Stimulated activated CD4-positive, alpha-beta T cell treated with anti-CD3 and anti-CD28 coated beads, TNF-alpha, amount 100 ng/mL, for 1 hour (primary cell): ENCODE measurements around the gene TSEN2.
A peak's percentile ranks its signal among the peaks of the same experiment; 100 is the strongest.
"Not testable (repeated sequence)": the region's sequence is repeated elsewhere in the genome, so short reads cannot be mapped to it uniquely, and the experiment has no call there.

ENCODE experiments used
- DNase-seq, 3 donors: peaks; one replicate each; pipeline ENCODE4 v3.0.0-alpha.2; 2020; ENCODE audit warnings: low read depth in 3 of 3, low spot score in 1 of 3

The TSEN2 gene

DNA sequence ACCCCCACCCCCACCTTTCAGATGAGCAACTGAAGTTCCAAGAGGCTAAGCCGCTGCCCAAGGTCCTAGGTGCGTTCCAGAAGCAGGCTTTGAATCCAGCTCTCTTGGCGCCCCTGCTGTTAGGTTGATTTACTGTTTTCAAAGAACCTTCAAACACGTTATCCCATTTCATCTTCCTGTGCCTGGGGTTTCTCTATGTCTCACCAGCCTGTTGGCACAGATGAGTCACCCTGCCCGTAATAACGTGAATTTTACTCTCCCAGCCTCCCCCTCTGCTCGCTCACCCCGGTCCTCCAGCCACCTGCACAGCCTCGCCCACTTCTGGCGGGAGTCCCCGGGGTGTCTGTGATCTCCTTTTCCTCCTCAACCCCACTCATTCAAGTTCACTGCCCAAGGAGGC lies 13.0 kb upstream of the TSEN2 start:
- peak in 1 of 3 donors; percentile 32 for DNase-seq

DNA sequence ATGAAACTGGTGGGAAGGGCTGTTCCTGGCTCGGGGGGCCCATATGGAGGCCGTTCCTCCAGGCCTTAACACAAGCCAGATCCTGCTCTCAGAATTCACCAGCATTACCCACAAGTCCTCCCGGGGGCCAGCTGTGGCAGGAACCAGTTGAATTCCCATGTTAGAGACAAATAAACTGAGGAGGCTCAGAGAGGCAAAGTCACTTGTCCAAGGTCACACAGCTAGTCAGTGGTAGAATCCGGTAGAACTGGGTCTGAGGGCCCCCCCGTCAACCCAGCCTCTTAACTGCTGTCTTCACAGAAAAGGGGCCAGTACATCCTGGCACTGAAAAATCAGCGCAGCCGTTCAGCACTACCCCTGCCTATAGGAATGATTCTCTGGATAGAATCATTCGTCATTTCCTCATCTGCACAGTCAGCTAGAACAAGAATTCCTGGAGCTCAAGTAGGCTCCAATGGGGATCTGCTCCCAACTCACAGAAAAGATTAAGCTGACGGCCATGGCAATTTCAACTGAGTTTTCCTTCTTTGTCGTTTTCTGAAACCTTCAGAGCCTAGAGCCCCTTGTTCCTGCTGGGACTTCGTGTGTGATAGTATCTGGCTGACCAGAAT lies 12.2 kb upstream of the TSEN2 start:
- no peak for DNase-seq

DNA sequence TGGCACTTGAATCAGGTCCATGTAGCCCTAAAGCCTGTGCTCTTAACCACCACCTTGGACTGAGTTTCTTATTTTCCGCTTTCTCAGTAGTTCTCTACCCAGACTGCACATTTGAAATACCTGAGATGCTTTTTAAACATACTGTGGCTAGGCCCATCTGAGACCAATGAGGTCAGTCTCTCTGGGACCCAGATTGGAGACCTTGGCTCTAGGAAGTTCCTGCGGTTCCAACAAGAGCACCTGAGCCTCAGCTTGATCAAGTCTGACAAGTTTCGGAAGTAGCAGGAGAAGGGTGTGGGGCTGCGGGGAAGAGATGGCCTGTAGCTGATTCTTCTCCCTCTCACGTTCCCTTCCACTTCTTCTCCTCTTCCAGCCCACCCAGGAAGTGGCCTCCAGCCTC lies 11.5 kb upstream of the TSEN2 start:
- DNase-seq: no peak

DNA sequence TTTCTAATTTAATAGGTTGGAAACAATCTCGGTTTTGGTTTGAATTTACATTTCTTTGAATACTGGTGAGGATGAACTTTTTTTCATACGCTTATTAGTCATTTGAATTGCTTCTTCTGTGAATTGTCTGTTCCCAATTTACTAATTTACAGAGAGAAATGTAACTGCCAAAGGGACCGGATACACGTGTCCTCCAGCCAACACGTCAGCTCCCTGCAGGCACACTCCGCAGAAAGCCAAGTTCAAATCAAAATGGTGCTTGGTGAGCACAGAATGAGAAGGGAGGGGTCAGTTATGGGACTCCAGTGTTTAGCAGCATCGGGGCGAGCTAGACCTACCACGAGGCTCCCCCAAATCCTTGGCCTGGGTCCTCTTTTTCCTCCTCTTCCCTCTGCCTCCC lies 10.8 kb upstream of the TSEN2 start:
- DNase-seq: no peak

DNA sequence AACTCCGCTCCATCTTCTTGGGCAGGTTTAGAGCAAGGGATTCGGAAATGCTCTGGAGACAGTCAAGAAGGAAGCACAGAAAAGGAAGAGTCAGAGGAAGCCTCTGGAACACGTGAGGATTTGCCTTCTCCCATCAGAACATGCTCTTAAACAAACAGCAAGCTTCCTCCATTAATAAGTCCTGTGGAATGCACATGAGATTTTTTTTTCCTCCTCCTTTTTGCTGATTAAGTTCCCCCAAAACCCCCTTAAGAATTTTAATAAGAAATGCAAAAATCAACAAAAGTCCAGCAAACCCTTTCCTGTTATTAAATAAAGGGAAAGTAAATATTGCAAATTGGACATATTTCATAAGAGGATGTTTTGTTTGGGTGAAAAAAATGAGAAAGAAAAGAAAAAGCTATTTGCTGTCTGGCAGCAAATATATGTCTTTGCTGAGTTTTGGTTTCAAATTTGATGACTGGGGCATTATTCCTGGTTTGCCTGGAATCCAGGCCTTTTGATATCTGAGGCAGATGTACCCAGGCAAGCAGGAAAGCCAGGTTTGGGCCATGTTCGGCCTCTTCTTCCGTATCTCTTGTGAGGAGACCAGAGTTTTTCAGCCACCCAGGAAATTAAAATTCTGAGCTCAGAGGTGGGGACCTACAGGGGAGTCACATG lies 7.9 kb upstream of the TSEN2 start:
- DNase-seq: no peak

DNA sequence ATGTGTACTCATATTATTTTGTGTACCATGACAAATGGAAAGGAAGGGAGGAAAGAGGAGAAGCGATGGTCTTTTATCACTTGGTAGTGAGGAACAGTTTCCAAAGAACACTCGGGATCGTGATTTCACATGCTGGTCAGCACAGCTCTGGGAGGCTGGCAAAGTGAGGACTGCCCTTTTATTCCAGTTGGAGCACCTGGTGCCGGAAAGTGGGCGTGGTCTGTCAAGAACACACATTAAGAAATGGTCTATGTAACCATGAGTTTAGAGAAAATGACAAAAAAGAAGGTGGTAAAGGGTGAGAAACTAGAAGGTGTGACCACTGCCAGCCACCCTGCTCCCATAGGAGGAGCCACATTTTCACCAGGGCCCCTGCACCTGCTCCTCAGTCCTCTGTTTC lies 7.0 kb upstream of the TSEN2 start:
- DNase-seq: no peak

DNA sequence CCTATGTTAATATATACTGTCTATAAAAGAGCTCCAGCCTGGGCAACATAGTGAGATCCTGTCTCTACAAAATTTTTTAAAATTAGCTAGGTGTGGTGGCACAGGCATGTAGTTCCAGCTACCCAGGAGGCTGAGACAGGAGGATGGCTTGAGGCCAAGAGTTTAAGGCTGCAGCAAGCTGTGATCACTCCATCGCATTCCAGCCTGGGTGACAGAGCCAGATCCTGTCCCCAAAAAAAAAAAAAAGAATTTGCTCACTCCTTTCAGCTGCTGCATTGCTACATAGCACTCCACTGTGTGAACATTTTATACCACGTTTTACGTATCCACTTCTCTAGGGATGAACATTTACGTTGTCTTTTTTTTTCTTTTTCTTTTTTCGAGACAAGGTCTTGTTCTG lies 6.0 kb upstream of the TSEN2 start:
- no peak for DNase-seq

DNA sequence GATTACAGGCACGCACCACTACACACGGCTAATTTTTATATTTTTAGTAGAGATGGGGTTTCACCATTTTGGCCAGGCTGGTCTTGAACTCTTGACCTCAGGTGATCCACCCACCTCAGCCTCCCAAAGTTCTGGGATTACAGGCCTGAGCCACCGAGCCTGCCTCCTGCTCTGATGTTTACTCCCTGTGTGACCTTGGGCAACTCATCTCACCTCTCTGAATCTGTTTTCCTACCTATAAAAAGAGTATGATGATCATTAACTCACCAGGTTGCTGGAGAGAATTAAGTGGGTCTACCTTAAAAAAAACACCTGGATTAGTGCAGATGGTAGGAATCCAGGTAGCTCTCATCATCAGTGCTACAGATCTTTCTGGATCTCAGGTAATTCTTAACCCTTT lies 5.1 kb upstream of the TSEN2 start:
- not testable (repeated sequence) for DNase-seq

DNA sequence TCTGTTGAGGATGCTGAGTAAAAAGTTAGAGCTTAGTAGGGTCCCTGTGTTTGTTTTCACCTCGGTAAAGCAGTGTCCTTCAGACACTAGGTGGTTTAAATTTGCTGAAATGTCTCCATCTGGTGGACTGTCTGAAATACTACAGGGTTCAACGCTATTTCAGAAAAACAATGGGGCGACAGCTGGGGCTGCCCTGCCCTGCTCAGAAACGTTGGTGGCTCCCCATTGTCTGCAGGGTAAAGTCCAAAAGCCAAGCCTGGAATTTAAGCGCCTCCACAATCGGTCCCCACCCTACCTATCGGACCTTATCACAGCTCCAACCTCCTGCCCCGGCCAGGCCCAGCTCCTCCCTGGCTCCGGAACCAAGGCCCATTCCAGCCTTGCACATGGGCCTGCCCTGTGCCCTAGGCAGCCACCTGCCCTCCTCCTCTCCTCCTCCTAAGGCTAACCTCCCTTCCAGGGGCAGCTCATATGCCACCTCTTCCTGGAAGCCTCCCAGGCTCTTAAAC lies 4.3 kb upstream of the TSEN2 start:
- no peak for DNase-seq

DNA sequence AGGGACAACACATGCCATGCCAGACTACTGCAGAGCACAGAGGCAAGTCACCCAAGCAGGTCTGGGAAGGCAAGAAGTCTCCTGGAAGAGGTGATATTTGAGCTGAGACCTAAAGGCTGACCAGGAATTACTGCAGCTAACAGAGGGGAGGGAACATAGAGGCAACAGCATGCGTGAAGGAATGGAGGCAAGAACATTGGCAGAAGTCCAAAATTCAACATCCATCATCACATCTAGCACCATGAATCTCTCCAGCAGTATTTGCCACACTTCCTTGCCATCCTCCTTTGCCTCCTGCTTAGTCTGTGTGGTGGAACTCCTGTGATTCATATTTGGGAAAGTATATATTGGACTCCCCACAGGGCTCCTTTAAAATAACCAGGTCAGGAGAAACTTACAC lies 870 bp upstream of the TSEN2 start:
- no peak for DNase-seq

DNA sequence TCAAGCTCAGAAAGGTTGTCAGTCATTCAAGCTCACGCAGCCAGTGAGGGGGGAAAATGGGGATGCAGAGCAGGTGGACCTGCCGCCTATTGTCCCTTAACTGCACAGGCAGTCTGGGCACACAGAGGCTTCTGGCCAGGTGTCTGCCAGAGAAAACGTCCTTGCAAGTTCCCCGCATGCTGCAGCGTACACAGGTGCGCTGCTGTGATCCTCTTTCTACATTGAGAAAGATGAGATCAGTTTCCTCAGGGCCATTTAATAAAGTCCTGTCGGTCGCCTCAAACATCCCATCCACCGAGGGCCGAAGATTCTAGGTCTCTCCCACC lies 445 bp upstream of the TSEN2 start:
- no peak for DNase-seq

DNA sequence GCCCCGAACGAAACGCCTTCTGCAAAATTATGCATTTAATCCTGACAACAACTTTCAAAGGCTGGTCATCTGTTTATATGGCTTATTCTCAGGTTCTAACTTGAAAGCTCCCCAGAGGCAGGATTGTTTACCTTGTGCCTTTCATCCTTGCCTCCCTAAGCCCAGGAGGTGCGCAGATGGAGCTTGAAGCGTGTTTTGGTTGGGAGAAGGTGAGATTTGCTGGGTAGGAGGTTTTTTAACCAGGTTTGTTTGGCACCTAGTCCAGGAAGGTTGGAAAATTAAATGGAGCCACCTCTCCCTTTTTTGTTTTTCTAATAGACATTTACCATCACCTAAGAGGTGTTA lies 675 bp downstream of the TSEN2 start:
- no peak for DNase-seq

DNA sequence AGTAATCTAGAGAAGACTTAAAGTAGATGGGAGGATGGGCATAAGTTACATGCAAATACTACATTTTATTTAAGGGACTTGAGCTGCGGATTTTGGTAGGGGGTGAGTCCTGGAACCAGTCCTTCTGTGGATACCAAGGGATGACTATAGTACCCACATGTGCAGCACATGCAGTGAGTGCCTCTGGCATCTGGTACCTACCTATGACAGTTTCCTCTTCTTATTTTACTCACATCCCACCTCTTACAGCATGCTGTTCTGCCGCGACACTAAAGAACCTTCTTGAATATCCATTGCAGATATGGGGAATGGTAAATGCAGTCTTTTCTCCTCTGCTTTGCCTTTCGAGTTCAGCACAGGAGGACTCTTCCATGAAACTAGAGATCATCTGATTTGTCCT lies 1.7 kb downstream of the TSEN2 start:
- DNase-seq: no peak

DNA sequence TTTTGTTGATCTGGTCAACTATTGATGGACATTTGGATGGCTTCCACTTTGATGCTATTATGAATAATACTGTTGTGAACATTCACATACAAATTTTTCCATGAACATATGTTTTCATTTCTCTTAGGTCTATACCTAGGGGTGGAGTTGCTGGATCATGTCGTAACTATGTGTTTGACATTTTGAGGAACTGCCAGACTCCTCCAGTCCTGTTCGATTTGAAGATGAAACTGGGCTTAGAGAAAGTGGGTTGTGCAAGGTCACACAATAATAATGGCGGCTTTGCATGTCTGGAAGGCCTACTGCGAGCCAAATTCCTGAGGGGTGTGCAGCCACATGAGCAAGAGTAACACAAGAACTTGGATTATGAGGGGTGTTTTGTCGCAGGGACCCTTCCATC lies 2.6 kb downstream of the TSEN2 start:
- no peak for DNase-seq

DNA sequence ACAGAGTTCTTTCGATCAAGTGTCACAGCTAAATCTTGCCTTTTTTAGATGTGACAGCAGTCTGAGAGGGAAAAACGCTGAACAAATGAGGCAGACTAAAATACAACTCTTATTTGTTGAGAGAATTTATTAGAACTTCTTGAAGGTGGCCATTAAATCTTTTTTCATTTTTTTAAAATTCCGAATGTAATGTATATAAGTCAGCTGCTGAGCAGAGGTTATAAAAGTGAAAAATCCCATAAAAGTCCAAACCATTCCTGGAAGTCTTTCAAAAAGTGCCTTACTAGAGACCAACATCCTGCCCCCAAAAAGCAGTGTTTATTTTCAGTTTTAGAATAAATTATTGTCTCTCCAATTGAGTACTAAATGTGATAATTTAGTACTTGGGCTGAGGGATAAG lies 3.1 kb downstream of the TSEN2 start:
- DNase-seq: no peak

DNA sequence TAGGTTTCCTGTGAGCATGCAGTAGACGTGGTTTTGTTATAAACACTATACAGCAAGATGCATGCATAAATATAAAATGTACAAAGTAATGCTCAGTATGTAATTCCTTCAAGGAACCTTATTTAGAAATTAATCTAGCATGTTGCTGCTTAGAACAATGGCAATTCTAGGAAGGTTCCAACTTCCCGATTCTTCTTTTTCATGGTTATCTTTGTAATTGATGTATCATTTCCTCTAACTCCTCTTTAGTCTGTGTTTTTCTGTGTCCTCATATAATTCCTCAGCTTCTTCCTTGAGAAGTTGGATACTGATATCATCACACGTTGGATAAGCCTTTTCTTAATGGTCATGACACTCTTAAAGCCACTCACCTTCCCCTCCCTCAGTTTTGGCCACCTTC lies 3.5 kb downstream of the TSEN2 start:
- no peak for DNase-seq

DNA sequence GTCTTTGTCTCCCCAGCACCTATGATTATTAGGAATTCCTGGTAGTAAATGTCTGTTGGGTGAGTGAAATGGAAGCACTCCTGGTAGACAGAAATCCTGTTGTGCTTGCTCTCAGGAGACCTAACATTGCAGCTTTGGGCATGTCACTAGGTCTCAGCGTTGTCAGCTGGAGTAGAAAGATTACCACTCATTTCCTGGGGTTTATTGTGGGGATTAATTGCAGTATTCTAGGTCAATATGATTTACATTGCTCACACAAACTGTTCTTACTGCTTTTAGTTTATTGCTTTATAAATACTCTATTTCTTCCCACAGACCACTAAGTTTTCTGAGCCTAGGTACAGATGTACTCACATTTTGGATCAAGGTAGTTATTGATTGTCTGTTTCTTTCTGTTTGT lies 5.1 kb downstream of the TSEN2 start:
- DNase-seq: no peak

DNA sequence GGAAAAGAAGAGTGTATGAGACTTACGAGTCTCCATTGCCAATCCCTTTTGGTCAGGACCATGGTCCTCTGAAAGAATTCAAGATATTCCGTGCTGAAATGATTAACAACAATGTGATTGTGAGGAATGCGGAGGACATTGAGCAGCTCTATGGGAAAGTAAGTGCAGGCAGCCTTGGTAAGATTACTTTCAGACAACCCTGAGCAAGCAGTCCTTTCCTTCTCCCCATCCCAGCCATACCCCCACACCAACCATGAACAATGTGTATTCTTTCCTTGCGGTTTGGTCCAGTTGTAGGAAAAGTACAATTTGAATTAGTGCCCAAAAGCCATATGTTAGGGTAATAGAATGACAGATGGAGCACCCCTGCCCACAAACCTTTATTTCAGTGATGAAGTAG lies 5.6 kb downstream of the TSEN2 start:
- DNase-seq: no peak

DNA sequence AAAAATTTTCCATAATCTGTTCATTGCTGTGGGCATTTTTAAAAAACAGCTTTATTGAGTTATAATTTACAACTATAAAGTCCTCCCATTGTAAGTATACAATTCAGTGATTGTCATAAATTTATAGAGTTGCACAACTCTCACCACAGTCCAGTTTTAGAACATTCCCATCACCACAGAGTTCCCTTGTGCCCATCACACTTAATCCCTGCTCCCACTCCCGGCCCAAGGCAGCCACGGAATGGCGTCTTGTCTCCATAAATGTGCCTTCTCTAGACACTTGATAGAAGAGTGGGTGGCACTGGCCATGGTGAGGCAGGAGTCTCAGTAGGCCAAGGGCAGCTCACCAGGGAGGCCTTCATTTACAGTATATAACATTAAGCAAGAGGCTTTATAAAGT lies 6.3 kb downstream of the TSEN2 start:
- no peak for DNase-seq

DNA sequence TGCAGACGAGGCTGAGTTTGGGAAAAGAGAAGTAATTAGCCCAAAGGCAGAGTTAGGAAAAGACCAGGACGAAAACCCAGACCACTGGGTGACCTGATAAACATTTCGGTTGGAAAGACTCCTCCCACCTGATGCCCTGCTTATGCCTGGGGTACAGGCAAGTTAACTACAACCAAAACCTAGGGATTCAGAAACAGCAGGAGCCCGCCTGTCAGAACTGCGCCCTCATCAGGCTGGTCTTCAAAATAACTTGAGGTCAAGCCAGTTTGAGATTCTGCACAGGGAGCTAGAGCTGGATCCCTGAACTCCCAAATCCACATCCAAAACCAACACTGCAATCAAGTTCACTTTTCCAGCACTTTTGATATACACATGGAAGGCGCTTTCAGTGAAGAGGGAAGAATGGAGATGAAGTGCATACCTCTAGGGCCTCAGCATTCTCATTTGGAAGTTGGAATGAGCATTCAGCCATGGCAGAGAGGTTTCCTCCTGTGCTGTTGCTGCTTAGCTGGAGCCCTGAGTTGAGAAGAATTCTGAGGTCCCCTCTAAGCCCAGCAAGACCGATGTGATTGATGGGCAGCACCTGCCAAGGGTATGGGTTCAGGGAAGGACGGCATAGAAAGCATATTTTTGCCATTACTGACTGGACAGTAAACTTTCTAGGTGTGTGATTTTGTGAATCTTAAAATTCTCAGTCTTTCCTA lies 11.6 kb downstream of the TSEN2 start:
- no peak for DNase-seq

DNA sequence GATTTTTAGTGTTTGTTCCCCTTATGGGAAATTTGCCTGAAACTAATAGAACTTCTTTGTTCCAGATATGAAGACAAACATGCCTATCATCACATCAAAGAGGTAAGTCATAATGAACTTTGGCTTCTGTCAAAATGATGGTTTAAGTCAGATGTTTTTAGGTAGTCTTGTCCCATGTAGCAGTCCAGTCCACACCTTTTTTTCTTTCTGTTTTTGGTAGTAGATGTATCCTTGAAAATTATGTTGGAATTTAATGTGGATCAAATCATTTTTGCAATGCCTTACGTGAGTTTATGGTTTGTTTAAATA lies 12.1 kb downstream of the TSEN2 start:
- DNase-seq: no peak

DNA sequence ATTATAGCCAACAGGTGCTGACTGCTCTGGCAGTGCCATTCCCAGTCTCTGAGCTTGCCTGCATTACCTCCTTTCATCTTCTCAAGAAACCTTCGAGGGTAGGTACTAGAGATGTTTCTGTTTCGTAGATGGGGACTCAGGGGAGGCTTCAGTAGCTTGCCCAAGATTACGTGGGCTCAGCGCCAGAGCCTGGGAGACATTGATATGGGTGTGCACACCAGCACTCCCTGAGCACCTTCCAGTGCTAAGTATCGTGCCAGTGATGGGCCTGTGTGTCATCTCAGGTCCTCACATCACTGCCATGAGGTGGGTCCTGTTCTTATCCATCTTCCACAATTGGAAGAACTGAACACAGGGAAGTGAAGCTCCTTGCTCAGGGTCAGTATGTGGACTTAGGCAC lies 15.2 kb downstream of the TSEN2 start:
- DNase-seq: no peak

DNA sequence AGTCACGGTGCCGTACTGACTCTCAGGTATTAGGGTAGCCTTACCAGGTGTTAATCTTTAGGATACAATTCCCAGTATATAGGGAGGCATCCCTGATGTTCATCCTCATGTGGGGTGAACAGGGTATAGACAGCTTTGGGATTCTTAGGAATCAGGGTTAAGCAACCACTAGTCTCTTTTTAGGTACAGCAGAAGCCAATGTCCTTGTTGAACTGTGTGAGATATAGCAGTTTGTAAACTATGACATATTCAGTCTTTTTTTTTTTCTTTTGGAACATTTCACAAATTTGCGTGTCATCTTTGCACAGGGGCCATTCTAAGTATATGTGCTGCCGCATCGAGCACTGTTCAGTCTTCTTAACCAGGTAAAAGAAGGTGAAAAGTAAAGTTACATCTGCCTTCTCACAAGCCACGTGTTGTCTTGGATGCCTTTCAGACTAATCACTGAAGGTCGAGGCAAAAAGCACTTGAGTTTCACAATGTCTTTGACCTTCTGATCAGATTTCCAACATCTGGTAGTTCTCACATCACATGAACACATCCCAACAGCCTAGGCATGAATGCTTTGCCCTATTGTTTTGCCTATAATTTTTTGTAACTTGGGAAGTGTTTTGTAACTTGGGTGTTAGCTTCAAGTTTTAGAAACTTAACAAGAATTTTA lies 17.2 kb downstream of the TSEN2 start:
- no peak for DNase-seq
